Hindlimb muscle (tissue), 1 donor: ENCODE results near the gene PDZD2. TPM values are rescaled to one million over a fixed set of nuclear protein-coding genes. Genes with fewer than 3 reads are reported as not detected.

Experiments
- DNase-seq: peaks from one replicate; pipeline ENCODE4 v3.0.0-alpha.2; 2013
- polyA plus RNA-seq: library from polyadenylated mRNA; unstranded; fragments of 120-200 nt; gene quantifications from one replicate; pipeline ENCODE4 v1.2.1, GENCODE V29; 2013; ENCODE audit not compliant: insufficient read length

Gene PDZD2
- polyA plus RNA-seq, 1 donor, result 6.1 TPM

DNA sequence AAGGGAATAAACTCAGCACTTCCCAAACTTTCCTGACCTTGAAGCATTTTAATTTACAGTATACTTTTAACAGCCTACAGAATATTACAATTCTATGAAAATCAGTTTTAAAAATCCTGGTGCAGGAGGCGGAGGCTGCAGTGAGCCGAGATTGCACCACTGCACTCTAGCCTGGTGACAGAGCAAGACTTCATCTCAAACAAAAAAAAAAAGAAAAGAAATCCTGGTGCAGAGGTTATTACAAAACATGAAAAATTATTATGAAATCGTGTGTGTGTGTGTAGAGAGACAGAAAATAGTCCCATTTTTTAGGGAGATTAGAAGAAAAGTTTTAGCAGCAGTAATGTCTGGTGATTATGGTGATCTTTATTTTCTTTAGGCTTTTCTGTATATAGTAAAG, 508.3 kb downstream of the PDZD2 start:
- no peak for DNase-seq

DNA sequence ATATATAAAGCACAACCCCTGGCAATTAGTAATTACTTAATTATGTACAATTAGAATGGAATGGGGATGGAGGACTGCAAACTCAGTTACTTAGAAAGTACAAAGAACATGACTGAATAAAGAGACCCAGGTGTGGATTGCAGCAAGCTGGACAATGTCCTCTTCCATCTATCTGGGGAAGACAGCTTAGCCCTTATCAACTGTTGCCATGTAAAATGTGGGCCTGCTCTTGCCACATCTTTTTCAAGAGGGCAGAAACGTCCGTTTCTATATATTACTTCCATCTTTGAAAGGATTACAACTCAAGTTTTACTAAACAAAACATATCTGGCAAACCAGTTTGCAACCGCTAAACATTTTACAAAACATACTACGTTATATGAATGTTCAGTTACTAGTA, 509.0 kb downstream of the PDZD2 start:
- no peak for DNase-seq

DNA sequence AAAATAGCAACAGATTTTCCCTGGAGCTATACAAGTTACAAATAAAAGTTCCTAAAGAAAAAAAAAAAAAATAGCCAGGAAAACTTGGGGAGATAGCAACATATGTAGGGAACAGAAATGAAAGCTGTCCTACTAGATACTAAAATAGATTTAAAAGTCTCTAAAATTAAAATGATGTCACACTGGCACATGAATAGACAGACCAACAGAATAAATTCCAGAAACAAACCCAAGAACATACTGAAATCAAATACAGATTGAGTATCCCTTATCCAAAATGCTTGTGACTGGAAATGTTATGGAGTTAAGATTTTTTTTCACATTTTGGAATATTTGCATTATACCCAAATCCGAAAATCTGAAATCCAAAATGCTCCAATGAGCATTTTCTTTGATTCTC, 511.4 kb downstream of the PDZD2 start:
- DNase-seq, result no peak

DNA sequence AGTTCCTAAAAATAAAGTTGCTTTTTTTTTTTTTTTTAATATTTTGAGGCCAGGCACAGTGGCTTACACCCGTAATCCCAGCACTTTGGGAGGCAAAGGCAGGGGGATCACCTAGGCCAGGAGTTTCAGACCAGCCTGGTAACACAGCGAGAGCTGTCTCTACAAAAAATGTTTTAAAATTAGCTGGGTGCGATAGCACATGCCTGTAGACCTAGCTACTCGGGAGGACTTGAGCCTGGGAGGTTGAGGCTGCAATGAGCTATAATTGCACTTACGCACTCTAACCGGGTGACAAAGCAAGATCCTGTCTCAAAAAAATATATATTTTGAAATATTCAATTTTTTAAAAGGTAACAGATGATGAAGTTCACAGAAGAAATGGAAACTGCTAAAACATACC, 512.3 kb downstream of the PDZD2 start:
- no peak for DNase-seq

GRCh38 chr5:32153723-32154122, 514.8 kb downstream of the PDZD2 start:
- no peak for DNase-seq

GRCh38 chr5:32155211-32155610, 516.3 kb downstream of the PDZD2 start:
- DNase-seq, result no peak

DNA sequence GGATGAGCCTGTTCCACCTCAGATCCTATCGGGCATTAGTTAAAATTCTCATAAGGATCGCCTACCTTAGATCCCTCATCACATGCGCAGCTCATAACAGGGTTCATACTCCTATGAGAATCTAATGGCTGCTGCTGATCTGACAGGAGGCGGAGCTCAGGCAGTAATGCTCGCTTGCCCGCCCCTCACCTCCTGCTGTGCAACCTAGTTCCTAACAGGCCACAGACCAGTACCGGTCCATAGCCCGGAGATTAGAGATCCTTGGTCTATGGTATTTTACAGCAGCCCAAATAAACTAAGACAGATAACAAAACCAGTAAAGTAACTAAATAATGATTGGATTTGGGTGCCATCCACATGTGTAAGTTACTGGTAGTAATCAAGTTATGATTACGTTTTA, 517.7 kb downstream of the PDZD2 start:
- no peak for DNase-seq

DNA sequence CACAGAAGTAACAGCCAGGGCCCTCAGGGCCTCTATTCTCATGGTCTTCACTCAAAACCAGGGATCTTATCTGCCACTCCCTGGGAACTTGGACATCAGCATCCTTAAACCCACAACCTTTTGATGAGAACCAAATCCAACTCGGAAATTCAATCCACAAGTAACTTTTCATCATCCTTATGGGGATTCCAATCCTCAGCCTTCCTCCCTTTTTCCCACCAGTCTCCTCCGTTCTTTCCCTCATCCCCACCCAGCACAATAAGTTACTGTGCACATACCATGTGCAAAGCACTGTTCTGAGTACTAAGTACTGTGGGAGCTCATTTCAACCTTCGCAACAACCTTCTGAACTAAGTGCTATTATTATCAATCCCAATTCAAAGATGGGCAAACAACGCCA, 518.1 kb downstream of the PDZD2 start:
- no peak for DNase-seq

DNA sequence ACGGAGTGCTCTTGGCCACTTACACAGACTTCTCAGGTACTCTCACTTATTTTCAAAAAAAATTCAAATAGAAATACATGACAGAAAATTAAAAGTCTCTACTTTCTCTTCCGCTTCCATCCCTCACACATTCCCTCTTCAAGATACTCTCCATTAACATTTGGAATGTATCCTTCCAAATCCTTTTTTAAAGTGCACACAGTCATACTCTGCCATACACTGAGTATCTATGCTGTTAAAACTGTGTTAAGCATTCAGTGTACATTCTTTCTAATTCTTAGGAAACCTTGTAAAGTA, 519.7 kb downstream of the PDZD2 start:
- no peak for DNase-seq

DNA sequence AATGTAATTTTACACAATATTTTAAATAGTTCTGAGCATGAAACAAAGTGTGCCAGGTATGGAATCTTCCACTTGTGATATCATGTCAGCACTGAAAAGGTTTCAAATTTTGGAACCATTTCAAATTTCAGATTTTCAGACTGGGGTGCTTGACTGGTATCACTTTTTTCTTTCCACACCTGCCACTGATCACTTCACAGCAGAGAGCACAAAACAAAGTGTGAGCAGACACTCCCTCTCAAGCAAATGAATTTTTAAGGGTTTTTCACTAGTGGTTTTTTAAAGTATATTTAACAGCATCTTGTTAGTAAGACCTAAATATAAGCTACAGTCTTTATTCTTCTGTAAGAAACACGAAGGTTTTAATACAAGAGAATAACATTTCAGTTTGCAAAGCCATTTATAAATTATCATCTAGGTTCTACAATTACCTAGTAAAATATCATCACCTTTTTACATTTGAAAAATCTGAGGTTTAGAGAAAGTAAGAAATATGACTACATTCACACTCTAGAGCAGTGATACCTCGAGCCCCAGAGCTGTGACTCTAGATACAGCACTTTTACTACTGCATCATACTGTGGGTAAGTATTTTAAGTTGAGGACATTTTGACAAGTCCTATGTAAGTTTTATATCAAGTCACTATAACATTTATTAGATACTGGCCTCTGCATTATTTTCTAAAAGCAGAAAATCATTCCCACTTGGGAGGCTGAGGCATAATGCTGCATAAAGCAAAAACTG, 520.6 kb downstream of the PDZD2 start:
- DNase-seq, result no peak

GRCh38 chr5:32160228-32160627, 521.3 kb downstream of the PDZD2 start:
- DNase-seq, result no peak

Other genes starting within 250 kb of the PDZD2 start
- gene DROSHA, start 107.0 kb upstream of the PDZD2 start, polyA plus RNA-seq, result 45.8 TPM
- gene C5orf22, start 106.8 kb upstream of the PDZD2 start, polyA plus RNA-seq, result 18.8 TPM